ENCODE data around the gene MSANTD1. TPM values are rescaled to one million over a fixed set of nuclear protein-coding genes. Genes with fewer than 3 reads are reported as not detected.

MSANTD1 gene
- polyA plus RNA-seq, 1 donor from 2014 or later: 12.7 TPM

- Histone ChIP-seq H3K36me3 (ENCODE audit: insufficient read depth, low read length) (no peaks in the 10 kb centered on the region), H4K20me1 (ENCODE audit: insufficient read depth) (no peaks in the 10 kb centered on the region), H3K27me3 (ENCODE audit: insufficient read depth, low read depth, low read length) (no peaks in the 10 kb centered on the region), H3K9me2 (ENCODE audit: insufficient read depth, low read length) (no peaks in the 10 kb centered on the region), H2AFZ (ENCODE audit: low read depth, low read length) (no peak overlapping the region), H3F3A (ENCODE audit: insufficient read depth, low read length, poor library complexity, severe bottlenecking) (no peaks in the 10 kb centered on the region), H3K27ac (ENCODE audit: low read length) (no peak overlapping the region), H3K4me3 (ENCODE audit: low read length) (no peak overlapping the region), H3K9me3 (ENCODE audit: low read length) (no peaks in the 10 kb centered on the region), H3K9ac (ENCODE audit: low read length) (no peak overlapping the region), H3K79me2 (replicated peaks; ENCODE audit: insufficient read depth, low read length) (no peaks in the 10 kb centered on the region), H3K4me2 (ENCODE audit: low read length) (no peak overlapping the region)
- no peak for TF ChIP-seq CTCF (IDR thresholded peaks at IDR 0.05; ENCODE audit: poor library complexity, severe bottlenecking)
- TF ChIP-seq RAD21 (conservative IDR thresholded peaks at IDR 0.05): no peak
Measured at GRCh38 chr4:3240936-3241522, 7.9 kb upstream of the MSANTD1 start.

GRCh38 chr4:3241898-3242524, 6.9 kb upstream of the MSANTD1 start:
- Histone ChIP-seq H3K27ac (ENCODE audit: low read length) (no peak overlapping the region), H4K20me1 (ENCODE audit: insufficient read depth) (no peaks in the 10 kb centered on the region), H3K36me3 (ENCODE audit: insufficient read depth, low read length) (no peaks in the 10 kb centered on the region), H3K4me3 (ENCODE audit: low read length) (no peak overlapping the region), H3K9me3 (ENCODE audit: low read length) (no peaks in the 10 kb centered on the region), H3K9me2 (ENCODE audit: insufficient read depth, low read length) (no peaks in the 10 kb centered on the region), H3K9ac (ENCODE audit: low read length) (no peak overlapping the region), H3K27me3 (ENCODE audit: insufficient read depth, low read depth, low read length) (no peaks in the 10 kb centered on the region), H3F3A (ENCODE audit: insufficient read depth, low read length, poor library complexity, severe bottlenecking) (no peaks in the 10 kb centered on the region), H3K4me2 (ENCODE audit: low read length) (no peak overlapping the region), H2AFZ (ENCODE audit: low read depth, low read length) (no peak overlapping the region), H3K79me2 (replicated peaks; ENCODE audit: insufficient read depth, low read length) (no peaks in the 10 kb centered on the region)
- no peak for TF ChIP-seq POLR2AphosphoS5 (IDR thresholded peaks at IDR 0.05)
- no peak for TF ChIP-seq RAD21 (conservative IDR thresholded peaks at IDR 0.05)
- no peak for TF ChIP-seq TAF1 (IDR thresholded peaks at IDR 0.05; ENCODE audit: low read depth)
- TF ChIP-seq CTCF (IDR thresholded peaks at IDR 0.05; ENCODE audit: poor library complexity, severe bottlenecking): no peak
- TF ChIP-seq EP300 (conservative IDR thresholded peaks at IDR 0.05; ENCODE audit: poor library complexity, severe bottlenecking): no peak
- TF ChIP-seq EZH2 (IDR thresholded peaks at IDR 0.05; ENCODE audit: borderline replicate concordance, insufficient read depth, low read length, poor library complexity, severe bottlenecking): no peak
- TF ChIP-seq MXI1 (conservative IDR thresholded peaks at IDR 0.05; ENCODE audit: poor library complexity, severe bottlenecking): no peak
- TF ChIP-seq SMC3 (conservative IDR thresholded peaks at IDR 0.05; ENCODE audit: poor library complexity): no peak
- no peak for TF ChIP-seq REST (IDR thresholded peaks at IDR 0.05; ENCODE audit: borderline replicate concordance)

All from neural cell (in vitro differentiated cells).